Right lobe of liver (tissue), 6 donors: ENCODE data around the gene PCNA. TPM values are rescaled to one million over a fixed set of nuclear protein-coding genes. Genes with fewer than 3 reads are reported as not detected.

Experiments used
- ATAC-seq, 4 donors: fragments of 200-7000 bp; cut with Tn5 transposase; one replicate each; pipeline ENCODE4 v1.9.1; 2020; ENCODE audit warnings: mild to moderate bottlenecking in 4 of 4, moderate library complexity in 4 of 4
- DNase-seq, 3 donors: peaks; one replicate each; pipeline ENCODE4 v3.0.0-alpha.2; 2020
- H3K27ac ChIP-seq, 3 donors: fragments of 200-600 bp; one replicate each; pipeline ENCODE4 v1.8.0; 2022
- H3K27me3 ChIP-seq, 2 donors: fragments of 200-600 bp; one replicate each; pipeline ENCODE4 v1.8.0; 2022
- H3K36me3 ChIP-seq, 4 donors: fragments of 200-600 bp; sonication (generic) in 1 of 4; one replicate each; pipeline versions ENCODE4 v1.5.1 to v1.8.0; 2017 to 2022; ENCODE audit warnings: control low read depth in 1 of 4
- H3K4me1 ChIP-seq, 4 donors: fragments of 200-600 bp; sonication (generic) in 1 of 4; one replicate each; pipeline versions ENCODE4 v1.5.1 to v1.8.0; 2017 to 2022; ENCODE audit warnings: control low read depth in 1 of 4
- H3K4me3 ChIP-seq, 3 donors: fragments of 200-600 bp; one replicate each; pipeline ENCODE4 v1.8.0; 2022
- H3K9me3 ChIP-seq, 4 donors: fragments of 200-600 bp; sonication (generic) in 1 of 4; one replicate each; pipeline versions ENCODE4 v1.5.1 to v1.8.0; 2017 to 2022; ENCODE audit warnings: control low read depth in 1 of 4
- CTCF ChIP-seq, 4 donors: fragments of 200-600 bp in 3 of 4; fragments of 450-650 bp in 1 of 4; IDR thresholded peaks; one replicate each; pipeline versions ENCODE4 v1.5.1 to v1.8.0; 2016 to 2022; ENCODE audit warnings: antibody characterized with exemption in 4 of 4, mild to moderate bottlenecking in 2 of 4
- POLR2A ChIP-seq: fragments of 450-650 bp; IDR thresholded peaks from one replicate; pipeline ENCODE4 v1.6.1; 2017; ENCODE audit warnings: antibody characterized with exemption, mild to moderate bottlenecking
- WGBS: methylation state at CpG from one replicate; pipeline ENCODE4 v1.1.6; 2018; ENCODE audit warnings: low coverage, low lambda C conversion rate; ENCODE audit not compliant: insufficient coverage; ENCODE audit errors: missing lambda C conversion rate; 5-methylcytosine and 5-hydroxymethylcytosine counted together
- intact Hi-C, 2 donors: fragments of 100-400 bp; cut with DNase I; formaldehyde crosslinking; loops; one replicate each; pipeline versions ENCODE4 v1.11.2 to v1.14.1; 2022
- total RNA-seq, 6 experiments: library from RNA; depleted of rRNA in 2 of 6; stranded (reverse); fragments of >200 nt in 2 of 6; fragmentation: NEBNext Ultra II Directional in 3 of 6; extraction: Animal tissue kit (Norgen Biotek cat#: 25700) in 3 of 6; gene quantifications; one replicate each; pipeline versions ENCODE4 v1.1.0 to v1.2.4, GENCODE V29; 2016 to 2023
- donor health status: DM: no; HTN: yes; CAD: no.
- donor health status: DM: no; HTN: no; CAD: no.
- donor health status: DM: no; HTN: no; CAD: no.
- donor health status: DM: no; HTN: yes; CAD: no.
- donor health status: DM: no; HTN: yes; CAD: no.

The PCNA gene
- total RNA-seq, 6 experiments from 2014 or later: 14.8 to 56.1 (median 16.1) TPM

- TF ChIP-seq POLR2A (no peak), CTCF (IDR thresholded peaks at IDR 0.05) (no peak)
- DNase-seq (peak in 2 of 3 donors; percentile 43 to 71), ATAC-seq (no peak)
- H3K4me1 ChIP-seq: peaks cover 0 to 94% (median 38%) of the 10 kb centered on the region in 4 donors
- WGBS: 28% methylated on average over 3 of the region's 3 CpGs
- intact Hi-C loops: no loop called here
- peak overlapping the region; percentile 77 to 92 (median 79) for H3K27ac ChIP-seq
- H3K9me3 ChIP-seq: no peaks in the 10 kb centered on the region
- H3K36me3 ChIP-seq: no peaks in the 10 kb centered on the region
- no peak overlapping the region for H3K4me3 ChIP-seq
- H3K27me3 ChIP-seq: no peaks in the 10 kb centered on the region
Observed at GRCh38 chr20:5149892-5150225, 30.1 kb upstream of the PCNA start.

- ATAC-seq (peak in 3 of 4 donors; percentile 13 to 38 (median 28)), DNase-seq (peak in 1 of 3 donors; percentile 49)
- intact Hi-C loops: no loop called here
- Histone ChIP-seq H3K27ac (peak overlapping the region; percentile 44 to 92 (median 79)), H3K4me3 (no peak overlapping the region), H3K9me3 (no peaks in the 10 kb centered on the region), H3K4me1 (peaks cover 0 to 98% (median 37%) of the 10 kb centered on the region in 4 donors), H3K36me3 (no peaks in the 10 kb centered on the region), H3K27me3 (no peaks in the 10 kb centered on the region)
- 32% methylated on average over 6 of the region's 6 CpGs for WGBS
- TF ChIP-seq CTCF (IDR thresholded peaks at IDR 0.05) (no peak), POLR2A (no peak)
Observed at GRCh38 chr20:5148581-5148980, 28.8 kb upstream of the PCNA start.

- intact Hi-C loops: no loop called here
- peak overlapping the region in 1 of 3 donors; percentile 92 for H3K27ac ChIP-seq
- DNase-seq (no peak), ATAC-seq (no peak)
- H3K27me3 ChIP-seq: no peaks in the 10 kb centered on the region
- peaks cover 0 to 97% (median 35%) of the 10 kb centered on the region in 4 donors for H3K4me1 ChIP-seq
- no peak overlapping the region for H3K4me3 ChIP-seq
- no peaks in the 10 kb centered on the region for H3K9me3 ChIP-seq
- no peaks in the 10 kb centered on the region for H3K36me3 ChIP-seq
- no peak for TF ChIP-seq POLR2A
- TF ChIP-seq CTCF (IDR thresholded peaks at IDR 0.05): no peak
- WGBS: 60% methylated on average over 2 of the region's 2 CpGs
Observed at GRCh38 chr20:5146871-5147592, 27.3 kb upstream of the PCNA start.

GRCh38 chr20:5146099-5146668 lies 26.4 kb upstream of the PCNA start:
- no peak for ATAC-seq
- H3K27ac ChIP-seq: peak overlapping the region in 2 of 3 donors; percentile 14 to 92
- no peaks in the 10 kb centered on the region for H3K9me3 ChIP-seq
- WGBS: 69% methylated on average over 6 of the region's 6 CpGs
- no peaks in the 10 kb centered on the region for H3K36me3 ChIP-seq
- no peak overlapping the region for H3K4me3 ChIP-seq
- DNase-seq: no peak
- no peaks in the 10 kb centered on the region for H3K27me3 ChIP-seq
- TF ChIP-seq POLR2A (no peak), CTCF (IDR thresholded peaks at IDR 0.05) (no peak)
- H3K4me1 ChIP-seq: peaks cover 0 to 97% (median 35%) of the 10 kb centered on the region in 4 donors
- intact Hi-C loops: no loop called here
